CD4-positive, alpha-beta T cell treated with Interleukin-12 subunit alpha and Interleukin-12 subunit beta, for 1 hour (primary cell): Measurements from ENCODE around the gene INHBB.
"Not testable (repeated sequence)": the region's sequence is repeated elsewhere in the genome, so short reads cannot be mapped to it uniquely, and the experiment has no call there.

Experiments
- DNase-seq: peaks from one replicate; pipeline ENCODE4 v3.0.0-alpha.2; 2020

INHBB gene

GRCh38 chr2:120316528-120317179 lies 29.3 kb upstream of the INHBB start:
- no peak for DNase-seq

- no peak for DNase-seq
These were observed 28.8 kb upstream of the INHBB start for GRCh38 chr2:120317180-120317533.

GRCh38 chr2:120317916-120318315 lies 28.0 kb upstream of the INHBB start:
- no peak for DNase-seq

- DNase-seq: no peak
These were observed 27.3 kb upstream of the INHBB start for GRCh38 chr2:120318626-120319025.

- no peak for DNase-seq
These were observed 26.8 kb upstream of the INHBB start for GRCh38 chr2:120319123-120319522.

- DNase-seq: no peak
These were observed 26.1 kb upstream of the INHBB start for GRCh38 chr2:120319686-120320317.

GRCh38 chr2:120320318-120320851 lies 25.6 kb upstream of the INHBB start:
- DNase-seq: no peak

DNA sequence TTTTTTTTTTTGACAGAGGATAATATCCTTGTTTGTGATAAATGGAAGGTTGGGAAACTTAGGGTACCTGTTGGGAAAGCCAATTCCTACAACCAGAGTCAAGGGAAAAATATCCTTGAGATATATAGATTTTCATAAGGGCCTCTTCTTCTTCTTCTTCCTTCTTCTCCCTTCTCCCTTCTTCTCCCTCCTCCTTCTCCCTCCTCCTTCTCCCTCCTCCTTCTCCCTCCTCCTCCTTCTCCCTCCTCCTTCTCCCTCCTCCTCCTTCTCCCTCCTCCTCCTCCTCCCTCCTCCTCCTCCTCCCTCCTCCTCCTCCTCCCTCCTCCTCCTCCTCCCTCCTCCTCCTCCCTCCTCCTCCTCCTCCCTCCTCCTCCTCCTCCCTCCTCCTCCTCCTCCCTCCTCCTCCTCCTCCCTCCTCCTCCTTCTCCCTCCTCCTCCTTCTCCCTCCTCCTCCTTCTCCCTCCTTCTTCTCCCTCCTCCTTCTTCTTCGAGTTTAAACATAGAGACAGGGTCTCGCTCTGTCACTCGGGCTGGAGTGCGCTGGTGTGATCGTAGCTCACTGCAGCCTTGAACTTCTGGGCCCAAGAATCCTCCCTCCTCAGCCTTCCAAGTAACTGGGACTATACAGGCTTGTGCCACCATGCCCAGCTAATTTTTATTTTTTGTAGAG lies 24.9 kb upstream of the INHBB start:
- DNase-seq: not testable (repeated sequence)

- no peak for DNase-seq
These were observed 24.1 kb upstream of the INHBB start for GRCh38 chr2:120321721-120322284.

DNA sequence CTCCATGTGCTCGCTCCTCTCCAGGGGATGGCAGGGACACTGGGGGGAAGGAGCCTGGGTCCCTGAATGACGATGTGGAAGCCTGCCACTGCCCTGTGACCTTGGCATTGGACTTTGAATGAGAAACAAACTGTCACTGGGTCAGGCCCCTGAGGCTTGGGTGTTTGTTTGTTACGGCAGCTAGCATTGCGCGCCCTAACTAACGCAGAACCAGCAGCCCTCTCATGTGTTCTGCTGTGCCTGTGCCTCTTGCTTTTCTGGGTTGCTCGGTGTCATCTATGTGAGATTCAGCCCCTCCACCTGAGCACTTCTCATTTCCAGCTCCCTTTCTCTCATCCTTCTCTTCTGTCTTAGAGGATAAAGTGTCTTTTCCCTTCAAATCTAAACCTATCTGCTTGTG lies 23.6 kb upstream of the INHBB start:
- DNase-seq: no peak

DNA sequence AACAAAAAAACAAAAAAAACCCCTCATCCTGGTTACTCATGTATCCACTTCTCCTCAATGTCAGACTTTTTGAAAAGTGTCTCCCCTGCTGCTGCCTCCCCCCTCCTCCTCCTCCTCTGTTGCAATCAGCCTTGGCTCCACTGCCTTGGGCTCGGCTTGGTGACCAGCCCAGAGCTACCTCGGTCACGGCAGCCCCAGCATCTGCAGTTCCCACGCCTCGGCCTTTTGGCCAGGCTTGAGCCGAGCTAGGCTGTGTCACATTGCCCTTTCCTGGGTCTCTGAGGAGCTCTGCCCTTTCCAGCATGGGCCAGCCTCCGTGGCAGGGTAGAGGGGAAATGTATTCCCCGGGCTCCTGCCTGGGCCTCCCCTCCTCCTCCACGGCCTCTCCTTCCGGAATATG lies 22.7 kb upstream of the INHBB start:
- no peak for DNase-seq

GRCh38 chr2:120323807-120324399 lies 22.0 kb upstream of the INHBB start:
- no peak for DNase-seq

DNA sequence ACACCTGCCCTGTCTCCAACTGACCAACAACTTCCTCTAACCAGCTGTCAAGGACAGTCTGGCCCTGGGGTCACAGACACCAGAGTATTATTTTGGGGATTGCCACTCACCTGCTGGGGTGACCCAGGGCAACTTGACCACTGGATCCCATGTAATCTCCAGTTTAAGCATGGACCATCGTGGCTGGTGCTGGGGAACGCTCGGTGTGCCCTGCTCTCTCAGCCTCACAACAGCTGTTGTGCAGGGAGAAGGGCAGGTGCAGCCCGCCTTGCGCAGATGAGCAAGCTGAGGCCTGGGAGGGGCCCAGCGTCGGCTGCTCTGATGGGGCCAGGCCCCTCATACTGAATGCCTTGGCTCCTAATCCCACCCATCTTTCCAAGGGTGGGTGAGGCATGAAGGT lies 21.0 kb upstream of the INHBB start:
- DNase-seq: no peak

GRCh38 chr2:120326066-120326465 lies 19.9 kb upstream of the INHBB start:
- DNase-seq: no peak

GRCh38 chr2:120330946-120331822 lies 14.8 kb upstream of the INHBB start:
- no peak for DNase-seq

- no peak for DNase-seq
These were observed 14.0 kb upstream of the INHBB start for GRCh38 chr2:120331903-120332302.

GRCh38 chr2:120332384-120332783 lies 13.6 kb upstream of the INHBB start:
- DNase-seq: no peak

- DNase-seq: no peak
These were observed 11.9 kb upstream of the INHBB start for GRCh38 chr2:120334068-120334467.

DNA sequence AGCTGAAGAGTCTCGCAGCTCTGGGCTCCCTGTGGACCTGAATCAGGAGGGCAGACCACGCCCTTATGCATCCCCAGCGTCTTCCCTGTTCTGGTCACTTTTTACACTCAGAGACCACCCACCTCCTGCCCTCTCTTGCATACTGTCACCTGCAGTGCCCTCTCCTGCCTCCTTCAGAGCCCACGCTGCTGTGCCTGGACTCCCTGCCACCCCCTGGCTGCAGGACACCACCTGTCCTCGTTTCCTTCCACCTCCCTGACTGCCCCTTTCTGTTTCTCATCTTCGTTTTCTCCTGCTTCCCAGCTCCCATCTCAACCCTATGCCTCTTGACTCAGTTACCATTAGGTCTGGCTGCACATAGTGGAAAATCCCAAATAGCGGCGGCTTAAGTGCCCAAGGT lies 9.2 kb upstream of the INHBB start:
- DNase-seq: no peak

DNA sequence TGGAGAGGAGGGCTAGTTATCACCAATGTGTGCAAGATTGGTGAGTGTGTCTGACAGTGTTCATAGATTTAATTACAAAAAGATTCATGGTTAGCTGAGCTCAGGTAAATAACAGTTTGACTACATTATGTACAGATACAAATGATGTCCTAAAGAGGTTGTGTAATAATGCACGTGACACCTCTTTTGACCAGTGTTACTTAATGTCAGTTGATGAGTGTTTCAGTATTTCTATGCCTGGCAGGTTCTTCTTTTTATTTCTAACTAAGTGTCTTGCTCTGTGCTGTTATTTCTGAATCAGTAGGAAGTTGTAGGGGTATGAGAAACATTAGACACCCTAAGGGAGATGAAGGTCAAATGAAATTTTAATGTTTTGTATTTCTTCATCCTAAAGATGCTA lies 7.9 kb upstream of the INHBB start:
- no peak for DNase-seq

DNA sequence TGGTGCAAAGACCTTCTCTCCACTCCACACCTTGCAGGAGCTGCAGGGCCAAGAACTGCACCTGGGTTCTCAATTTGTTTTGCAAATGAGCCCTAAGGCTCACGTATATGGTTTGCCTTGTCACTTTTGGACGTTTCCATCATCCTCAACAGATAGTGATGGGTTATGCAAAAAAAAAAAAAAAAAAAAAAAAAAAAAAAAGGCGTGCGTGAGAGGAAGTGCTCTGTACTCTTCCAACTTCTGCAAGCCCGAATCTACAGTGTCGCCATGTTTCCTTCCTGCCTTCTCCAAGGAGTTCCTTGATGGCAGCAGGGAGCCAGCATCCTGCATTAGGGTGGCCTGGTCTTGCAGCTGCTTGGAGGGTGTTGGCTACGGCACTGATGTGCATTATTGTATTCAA lies 4.0 kb upstream of the INHBB start:
- DNase-seq: no peak

DNA sequence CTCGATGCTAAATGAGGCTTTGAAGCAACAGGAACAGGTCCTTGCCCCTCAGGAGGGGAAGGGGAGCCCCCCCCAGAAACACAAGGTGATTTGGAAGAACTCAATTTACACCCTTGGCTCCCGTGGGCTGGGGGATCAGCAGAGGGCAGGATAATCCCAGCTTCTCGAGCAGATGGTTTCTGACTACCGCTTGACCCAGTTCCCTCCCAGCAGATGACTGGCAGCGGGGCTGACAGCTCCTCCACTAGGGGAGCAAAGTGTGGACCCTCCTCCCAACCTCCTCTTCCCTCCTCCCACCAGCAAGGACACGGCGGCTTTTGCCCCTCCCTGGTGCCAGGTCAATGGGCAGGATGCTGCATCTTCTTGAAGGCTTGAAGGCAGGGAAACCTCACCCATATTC lies 3.5 kb upstream of the INHBB start:
- DNase-seq: no peak

DNA sequence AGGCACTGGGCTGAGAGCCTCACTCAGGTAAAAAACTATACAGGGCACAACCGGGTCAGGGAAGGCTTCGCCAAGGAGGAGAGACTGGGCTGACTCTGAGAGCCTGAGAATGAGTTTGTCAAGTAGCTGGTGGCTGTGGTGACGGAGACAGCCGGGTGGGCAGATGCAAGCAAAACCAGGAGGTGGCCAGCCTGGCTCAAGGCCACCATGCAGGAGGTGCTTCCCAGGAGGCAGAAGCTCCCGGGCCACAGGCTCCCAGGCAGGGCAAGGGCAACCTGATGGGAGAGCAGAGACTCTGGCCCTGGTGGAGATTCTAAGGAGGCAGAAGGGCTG lies 2.9 kb upstream of the INHBB start:
- DNase-seq: no peak
